Osteoblast (primary cell): ENCODE results near the gene HEXD. TPM values are rescaled to one million over a fixed set of nuclear protein-coding genes. Genes with fewer than 3 reads are reported as not detected.
"Not testable (repeated sequence)": the region's sequence is repeated elsewhere in the genome, so short reads cannot be mapped to it uniquely, and the experiment has no call there.

Source experiments
- DNase-seq: peaks from one replicate; pipeline ENCODE4 v3.0.0; 2011; ENCODE audit warnings: low spot score, mixed read lengths; ENCODE audit not compliant: insufficient read length; ENCODE audit errors: missing footprints
- H2AFZ ChIP-seq: 2 replicates; pipeline ENCODE4 v1.6.0; 2011; ENCODE audit warnings: mild to moderate bottlenecking, low read length
- H3K27ac ChIP-seq: 2 replicates; pipeline ENCODE4 v1.5.1; 2011; ENCODE audit warnings: mild to moderate bottlenecking, low read depth, low read length, moderate library complexity
- H3K27me3 ChIP-seq: 2 replicates; pipeline ENCODE4 v1.6.0; 2012; ENCODE audit warnings: mild to moderate bottlenecking, control low read depth, inconsistent platforms, low read length, moderate library complexity; ENCODE audit not compliant: insufficient read depth
- H3K36me3 ChIP-seq: 2 replicates; pipeline ENCODE4 v1.5.1; 2011; ENCODE audit warnings: mild to moderate bottlenecking, low read length, control low read depth, moderate library complexity; ENCODE audit not compliant: insufficient read depth
- H3K4me1 ChIP-seq: 2 replicates; pipeline ENCODE4 v1.5.1; 2011; ENCODE audit warnings: mild to moderate bottlenecking, low read length, control low read depth, moderate library complexity; ENCODE audit not compliant: insufficient read depth
- H3K4me2 ChIP-seq: 2 replicates; pipeline ENCODE4 v1.6.0; 2011; ENCODE audit warnings: mild to moderate bottlenecking, low read length; ENCODE audit not compliant: insufficient read depth
- H3K4me3 ChIP-seq: fragments of 200-600 bp; sonication (generic); 3 replicates; pipeline ENCODE4 v1.5.1; 2012; ENCODE audit warnings: mild to moderate bottlenecking, low read length, inconsistent platforms; ENCODE audit not compliant: insufficient read depth
- H3K79me2 ChIP-seq: 2 replicates; pipeline ENCODE4 v1.6.0; 2012; ENCODE audit warnings: mild to moderate bottlenecking, low read length, control low read depth, inconsistent platforms; ENCODE audit not compliant: insufficient read depth
- H3K9me3 ChIP-seq: 2 replicates; pipeline ENCODE4 v1.5.1; 2011; ENCODE audit warnings: low read depth, low read length, control low read depth
- H4K20me1 ChIP-seq: 2 replicates; pipeline ENCODE4 v1.6.0; 2012; ENCODE audit warnings: mild to moderate bottlenecking, low read length, control low read depth; ENCODE audit not compliant: insufficient read depth
- total RNA-seq: library from RNA; depleted of rRNA; stranded (reverse); fragments of >200 nt; gene quantifications from 2 replicates; pipeline ENCODE4 v1.2.3, GENCODE V29; 2012
- TF ChIP-seq, protein P1 (sequence below): IDR thresholded peaks from 2 replicates; pipeline ENCODE4 v1.5.1; 2011; ENCODE audit warnings: mild to moderate bottlenecking, low read depth, low read length, moderate library complexity; ENCODE audit errors: extremely low read depth

HEXD gene
- total RNA-seq, 1 donor = 20.3 TPM

DNA sequence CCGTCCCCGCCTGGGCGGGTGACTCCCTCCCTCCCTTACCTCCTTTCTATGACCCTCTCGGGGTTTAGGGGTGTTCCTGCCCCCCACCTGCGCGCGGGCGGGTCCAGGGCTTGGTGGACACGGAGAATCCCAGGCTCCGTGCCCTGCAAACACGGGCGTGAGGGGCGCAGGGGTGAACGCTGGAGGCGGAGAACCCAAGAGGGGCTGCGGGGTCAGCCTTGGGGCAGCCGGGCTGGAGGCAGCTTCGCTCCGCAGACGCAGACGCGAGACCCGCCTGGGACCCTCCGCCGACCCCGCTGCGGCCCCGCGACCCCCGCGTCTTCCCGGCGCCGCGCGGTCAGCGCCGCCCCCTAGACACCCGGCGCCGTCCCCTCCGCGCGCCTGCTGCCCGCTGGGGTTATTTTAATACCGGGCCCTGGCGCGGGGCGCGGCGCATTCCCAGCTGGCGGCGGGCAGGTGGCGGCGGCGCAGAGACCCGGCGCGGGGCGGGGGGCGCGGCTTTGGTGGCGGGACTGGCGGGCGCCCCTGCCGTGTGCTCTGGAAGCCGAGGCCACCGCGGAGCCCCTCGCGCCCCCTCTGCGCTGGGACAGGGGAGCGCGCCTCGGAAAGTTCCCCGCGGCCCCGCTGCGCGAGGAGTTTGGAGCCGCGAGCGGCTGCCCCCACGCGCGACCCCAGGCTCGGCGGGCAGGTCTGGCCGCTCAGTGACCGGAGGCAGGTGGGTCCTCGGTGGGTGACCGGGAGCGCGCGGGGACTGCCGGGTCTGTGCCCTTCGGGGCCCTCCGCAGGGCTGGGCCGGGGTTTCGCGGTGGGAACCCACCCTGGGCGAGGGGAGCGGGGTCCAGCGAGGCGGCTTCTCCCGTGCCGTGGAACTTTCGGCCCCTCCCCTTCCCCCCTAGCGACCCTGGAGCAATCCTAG is 46.6 kb upstream of the HEXD start, which contains the start of gene UTS2R:
TSS of gene UTS2R (plus strand) at position 433 of the 916 bp plus-strand sequence. CDS start 2,560 bp downstream, outside the sequence.
- H3K4me3 ChIP-seq = peak within 1 kb of the TSS; percentile 63
- peak within 1 kb of the TSS; percentile 78 for H3K4me2 ChIP-seq
- H3K27ac ChIP-seq = no peak within 1 kb of the TSS
- peak; percentile 74 for DNase-seq
- no peaks in the 10 kb centered on the region for H3K4me1 ChIP-seq
- TF ChIP-seq, protein P1, sequence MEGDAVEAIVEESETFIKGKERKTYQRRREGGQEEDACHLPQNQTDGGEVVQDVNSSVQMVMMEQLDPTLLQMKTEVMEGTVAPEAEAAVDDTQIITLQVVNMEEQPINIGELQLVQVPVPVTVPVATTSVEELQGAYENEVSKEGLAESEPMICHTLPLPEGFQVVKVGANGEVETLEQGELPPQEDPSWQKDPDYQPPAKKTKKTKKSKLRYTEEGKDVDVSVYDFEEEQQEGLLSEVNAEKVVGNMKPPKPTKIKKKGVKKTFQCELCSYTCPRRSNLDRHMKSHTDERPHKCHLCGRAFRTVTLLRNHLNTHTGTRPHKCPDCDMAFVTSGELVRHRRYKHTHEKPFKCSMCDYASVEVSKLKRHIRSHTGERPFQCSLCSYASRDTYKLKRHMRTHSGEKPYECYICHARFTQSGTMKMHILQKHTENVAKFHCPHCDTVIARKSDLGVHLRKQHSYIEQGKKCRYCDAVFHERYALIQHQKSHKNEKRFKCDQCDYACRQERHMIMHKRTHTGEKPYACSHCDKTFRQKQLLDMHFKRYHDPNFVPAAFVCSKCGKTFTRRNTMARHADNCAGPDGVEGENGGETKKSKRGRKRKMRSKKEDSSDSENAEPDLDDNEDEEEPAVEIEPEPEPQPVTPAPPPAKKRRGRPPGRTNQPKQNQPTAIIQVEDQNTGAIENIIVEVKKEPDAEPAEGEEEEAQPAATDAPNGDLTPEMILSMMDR = no peak
- H2AFZ ChIP-seq = peak within 1 kb of the TSS; percentile 65
- no peaks in the 10 kb centered on the region for H3K9me3 ChIP-seq
- H3K36me3 ChIP-seq = no peaks in the 10 kb centered on the region
- H4K20me1 ChIP-seq = no peaks in the 10 kb centered on the region
- H3K79me2 ChIP-seq = no peaks in the 10 kb centered on the region
- peaks cover 69% of the 10 kb centered on the region for H3K27me3 ChIP-seq

DNA sequence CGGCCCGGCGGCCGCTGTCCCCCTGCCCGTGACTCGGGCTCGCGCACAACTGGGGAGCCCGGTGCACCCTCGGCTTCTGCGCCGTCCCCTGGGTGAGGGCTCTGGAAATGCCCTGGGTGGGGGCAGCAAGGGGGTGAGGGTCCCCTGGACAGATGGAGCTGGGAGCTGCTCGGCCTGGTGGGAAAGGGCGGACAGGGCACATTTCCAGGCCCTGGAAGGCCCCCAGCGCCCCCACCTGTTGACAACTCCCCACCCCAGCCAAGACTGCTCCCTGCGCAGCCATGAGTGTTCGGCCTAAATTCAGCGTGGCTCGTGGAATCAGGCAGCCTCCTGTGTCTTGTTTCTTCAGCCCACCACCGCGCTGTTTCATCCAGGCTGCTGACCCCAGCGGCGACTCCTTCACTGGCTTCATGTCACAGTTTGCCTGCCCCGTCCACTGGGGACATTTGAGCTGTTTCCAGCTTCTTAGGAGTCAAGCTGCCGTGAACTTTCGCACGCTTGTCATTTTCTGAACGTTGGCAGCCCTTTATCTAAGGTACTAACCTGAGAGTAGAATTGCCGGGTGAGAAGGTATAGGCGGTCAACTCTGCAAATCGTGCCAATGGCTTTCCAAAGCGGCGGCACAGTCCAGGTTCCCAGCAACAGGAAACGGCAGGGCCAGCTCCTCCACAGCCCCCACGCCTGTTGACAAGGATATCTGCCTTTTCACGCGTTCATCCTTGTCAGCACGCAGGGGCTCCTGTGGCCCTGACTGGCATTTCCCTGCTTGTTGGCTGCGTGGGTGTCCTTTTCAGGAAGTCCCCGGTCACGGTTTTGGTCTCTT is 45.7 kb upstream of the HEXD start:
- DNase-seq = peak; percentile 89
- H3K4me1 ChIP-seq = no peaks in the 10 kb centered on the region
- H4K20me1 ChIP-seq = no peaks in the 10 kb centered on the region
- TF ChIP-seq, protein P1 = no peak
- no peaks in the 10 kb centered on the region for H3K9me3 ChIP-seq
- no peak overlapping the region for H2AFZ ChIP-seq
- no peak overlapping the region for H3K4me3 ChIP-seq
- H3K79me2 ChIP-seq = no peaks in the 10 kb centered on the region
- H3K27me3 ChIP-seq = peaks cover 63% of the 10 kb centered on the region
- H3K27ac ChIP-seq = no peak overlapping the region
- no peaks in the 10 kb centered on the region for H3K36me3 ChIP-seq
- no peak overlapping the region for H3K4me2 ChIP-seq

DNA sequence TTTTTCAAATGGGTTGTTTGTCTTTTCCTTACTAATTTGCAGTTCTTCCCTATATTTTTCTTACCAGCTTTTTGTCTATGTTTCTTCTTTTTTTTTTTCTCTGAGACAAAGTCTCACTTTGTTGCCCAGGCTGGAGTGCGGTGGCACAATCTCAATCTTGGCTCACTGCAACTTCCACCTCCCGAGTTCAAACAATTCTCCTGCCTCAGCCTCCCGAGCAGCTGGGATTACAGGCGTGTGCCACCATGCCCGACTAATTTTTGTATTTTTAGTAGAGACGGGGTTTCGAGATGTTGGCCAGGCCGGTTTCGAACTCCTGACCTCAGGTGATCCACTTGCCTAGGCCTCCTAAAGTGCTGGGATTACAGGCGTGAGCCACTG is 45.1 kb upstream of the HEXD start:
- not testable (repeated sequence) for H4K20me1 ChIP-seq, H3K36me3 ChIP-seq, H2AFZ ChIP-seq, DNase-seq, H3K4me1 ChIP-seq, H3K9me3 ChIP-seq, H3K4me3 ChIP-seq, H3K27ac ChIP-seq, H3K4me2 ChIP-seq, H3K79me2 ChIP-seq
- peaks cover 63% of the 10 kb centered on the region for H3K27me3 ChIP-seq

DNA sequence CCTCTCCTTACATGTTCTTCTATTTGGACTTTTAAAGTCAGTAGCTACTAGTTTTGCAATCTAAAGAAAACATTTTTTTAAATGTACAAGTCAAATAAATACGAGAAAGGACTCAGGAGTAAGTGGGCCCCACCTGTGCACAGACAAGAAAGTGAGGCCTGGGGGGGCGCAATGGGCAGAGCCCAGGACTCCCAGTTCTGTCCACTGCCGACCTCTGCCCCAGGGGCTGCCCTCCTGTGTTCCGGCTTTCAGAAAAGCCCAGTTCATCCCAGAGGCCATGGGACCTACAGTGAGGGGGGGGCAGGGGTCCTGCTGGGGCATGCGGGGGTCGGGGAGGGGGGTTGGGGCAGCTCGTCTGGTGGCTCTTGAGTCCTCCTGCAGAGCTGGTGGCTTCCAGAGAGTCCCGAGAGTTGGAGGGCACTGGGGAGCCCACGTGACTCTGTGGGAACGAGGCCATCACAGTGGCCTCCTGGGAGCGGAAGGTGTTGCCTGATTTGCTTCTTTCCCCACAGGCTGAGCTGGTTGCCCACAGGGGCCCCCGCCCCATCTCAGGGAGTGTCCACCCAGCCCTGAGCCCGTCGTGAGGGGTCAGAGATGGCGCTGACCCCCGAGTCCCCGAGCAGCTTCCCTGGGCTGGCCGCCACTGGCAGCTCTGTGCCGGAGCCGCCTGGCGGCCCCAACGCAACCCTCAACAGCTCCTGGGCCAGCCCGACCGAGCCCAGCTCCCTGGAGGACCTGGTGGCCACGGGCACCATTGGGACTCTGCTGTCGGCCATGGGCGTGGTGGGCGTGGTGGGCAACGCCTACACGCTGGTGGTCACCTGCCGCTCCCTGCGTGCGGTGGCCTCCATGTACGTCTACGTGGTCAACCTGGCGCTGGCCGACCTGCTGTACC is 44.2 kb upstream of the HEXD start:
- TF ChIP-seq, protein P1 = no peak
- H3K9me3 ChIP-seq = no peaks in the 10 kb centered on the region
- peaks cover 71% of the 10 kb centered on the region for H3K27me3 ChIP-seq
- H3K79me2 ChIP-seq = no peaks in the 10 kb centered on the region
- peak; percentile 70 for DNase-seq
- no peak overlapping the region for H3K27ac ChIP-seq
- H3K4me3 ChIP-seq = no peak overlapping the region
- no peaks in the 10 kb centered on the region for H3K4me1 ChIP-seq
- no peaks in the 10 kb centered on the region for H4K20me1 ChIP-seq
- H2AFZ ChIP-seq = no peak overlapping the region
- no peaks in the 10 kb centered on the region for H3K36me3 ChIP-seq
- no peak overlapping the region for H3K4me2 ChIP-seq
